GM10266 (cell line): ENCODE data around the gene METAP1.

ENCODE experiments used
- DNase-seq: peaks from one replicate; pipeline ENCODE4 v3.0.0; 2012; ENCODE audit errors: extremely low spot score
- CTCF ChIP-seq: IDR thresholded peaks from 2 replicates; pipeline ENCODE4 v1.5.1; 2012; ENCODE audit warnings: mild to moderate bottlenecking, low read depth; ENCODE audit not compliant: control insufficient read depth, insufficient read depth; ENCODE audit errors: missing control alignments

METAP1 gene

GRCh38 chr4:99029852-99030251, 34.3 kb downstream of the METAP1 start:
- no peak for DNase-seq
- no peak for TF ChIP-seq CTCF

GRCh38 chr4:99033956-99034355, 38.4 kb downstream of the METAP1 start:
- no peak for TF ChIP-seq CTCF
- no peak for DNase-seq

- no peak for DNase-seq
- no peak for TF ChIP-seq CTCF
Observed at GRCh38 chr4:99038213-99038612, 42.7 kb downstream of the METAP1 start.

GRCh38 chr4:99043346-99043745, 47.8 kb downstream of the METAP1 start:
- no peak for DNase-seq
- TF ChIP-seq CTCF, result no peak

- no peak for TF ChIP-seq CTCF
- no peak for DNase-seq
Observed at GRCh38 chr4:99047710-99048109, 52.2 kb downstream of the METAP1 start.

GRCh38 chr4:99052902-99053301, 57.4 kb downstream of the METAP1 start:
- DNase-seq, result no peak
- TF ChIP-seq CTCF, result no peak

- no peak for DNase-seq
- no peak for TF ChIP-seq CTCF
Observed at GRCh38 chr4:99054428-99054994, 59.0 kb downstream of the METAP1 start.
